Osteocyte (in vitro differentiated cells): ENCODE data around the gene CUL9. TPM values are rescaled to one million over a fixed set of nuclear protein-coding genes. Genes with fewer than 3 reads are reported as not detected.

Experiments
- DNase-seq: peaks from one replicate; pipeline ENCODE4 v3.0.0; 2021; ENCODE audit warnings: mixed read lengths; ENCODE audit not compliant: unreplicated experiment; ENCODE audit errors: extremely low spot score
- H3K27ac Mint-ChIP-seq: one replicate; pipeline ENCODE4 v1.8.0; 2021; ENCODE audit warnings: mild to moderate bottlenecking, mixed read lengths; ENCODE audit not compliant: unreplicated experiment
- H3K27me3 Mint-ChIP-seq: one replicate; pipeline ENCODE4 v1.8.0; 2021; ENCODE audit warnings: mixed read lengths; ENCODE audit not compliant: unreplicated experiment
- H3K36me3 Mint-ChIP-seq: one replicate; pipeline ENCODE4 v1.8.0; 2021; ENCODE audit warnings: mixed read lengths; ENCODE audit not compliant: unreplicated experiment
- H3K4me1 Mint-ChIP-seq: one replicate; pipeline ENCODE4 v1.8.0; 2021; ENCODE audit warnings: mixed read lengths; ENCODE audit not compliant: unreplicated experiment
- H3K4me3 Mint-ChIP-seq: one replicate; pipeline ENCODE4 v1.8.0; 2021; ENCODE audit warnings: mild to moderate bottlenecking, moderate library complexity, mixed read lengths; ENCODE audit not compliant: unreplicated experiment
- H3K9me3 Mint-ChIP-seq: one replicate; pipeline ENCODE4 v1.8.0; 2021; ENCODE audit warnings: mixed read lengths; ENCODE audit not compliant: unreplicated experiment
- total RNA-seq: library from RNA; stranded (reverse); gene quantifications from 2 replicates; pipeline ENCODE4 v1.2.1, GENCODE V29; 2021
- TF ChIP-seq, protein P1 (sequence below): fragments of 200-600 bp; sonication (generic); IDR thresholded peaks from 2 replicates; pipeline ENCODE4 v1.5.0; 2021; ENCODE audit warnings: antibody characterized with exemption, mild to moderate bottlenecking, moderate library complexity

The CUL9 gene
- total RNA-seq, 1 donor from 2014 or later, result 39.5 TPM

DNA sequence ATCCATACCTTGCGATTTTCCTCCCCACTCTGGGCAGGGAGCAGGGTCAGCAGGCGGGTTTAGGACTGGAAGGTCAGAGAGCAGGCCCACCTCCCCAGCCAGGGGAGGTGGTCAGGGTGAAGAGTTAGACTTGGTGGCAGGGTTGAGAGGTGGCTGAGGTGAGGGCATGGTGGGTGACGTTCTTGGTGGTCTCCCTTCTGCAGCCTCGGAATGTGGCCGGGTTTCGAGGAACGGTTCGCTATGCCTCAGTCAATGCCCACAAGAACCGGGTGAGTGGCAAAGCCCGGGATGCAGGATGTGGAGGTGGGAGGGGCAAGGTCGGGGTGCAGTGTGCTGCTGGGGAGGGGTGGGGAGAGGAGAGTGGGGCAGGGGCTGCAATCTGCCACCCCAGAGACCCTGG lies 72.8 kb downstream of the CUL9 start:
- TF ChIP-seq, protein P1, sequence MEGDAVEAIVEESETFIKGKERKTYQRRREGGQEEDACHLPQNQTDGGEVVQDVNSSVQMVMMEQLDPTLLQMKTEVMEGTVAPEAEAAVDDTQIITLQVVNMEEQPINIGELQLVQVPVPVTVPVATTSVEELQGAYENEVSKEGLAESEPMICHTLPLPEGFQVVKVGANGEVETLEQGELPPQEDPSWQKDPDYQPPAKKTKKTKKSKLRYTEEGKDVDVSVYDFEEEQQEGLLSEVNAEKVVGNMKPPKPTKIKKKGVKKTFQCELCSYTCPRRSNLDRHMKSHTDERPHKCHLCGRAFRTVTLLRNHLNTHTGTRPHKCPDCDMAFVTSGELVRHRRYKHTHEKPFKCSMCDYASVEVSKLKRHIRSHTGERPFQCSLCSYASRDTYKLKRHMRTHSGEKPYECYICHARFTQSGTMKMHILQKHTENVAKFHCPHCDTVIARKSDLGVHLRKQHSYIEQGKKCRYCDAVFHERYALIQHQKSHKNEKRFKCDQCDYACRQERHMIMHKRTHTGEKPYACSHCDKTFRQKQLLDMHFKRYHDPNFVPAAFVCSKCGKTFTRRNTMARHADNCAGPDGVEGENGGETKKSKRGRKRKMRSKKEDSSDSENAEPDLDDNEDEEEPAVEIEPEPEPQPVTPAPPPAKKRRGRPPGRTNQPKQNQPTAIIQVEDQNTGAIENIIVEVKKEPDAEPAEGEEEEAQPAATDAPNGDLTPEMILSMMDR, result no peak
- H3K27me3 Mint-ChIP-seq, result peaks cover 21% of the 10 kb centered on the region
- H3K9me3 Mint-ChIP-seq, result no peaks in the 10 kb centered on the region
- H3K36me3 Mint-ChIP-seq, result no peaks in the 10 kb centered on the region
- no peak overlapping the region for H3K27ac Mint-ChIP-seq
- DNase-seq, result no peak
- peaks cover 12% of the 10 kb centered on the region for H3K4me1 Mint-ChIP-seq
- no peak overlapping the region for H3K4me3 Mint-ChIP-seq

DNA sequence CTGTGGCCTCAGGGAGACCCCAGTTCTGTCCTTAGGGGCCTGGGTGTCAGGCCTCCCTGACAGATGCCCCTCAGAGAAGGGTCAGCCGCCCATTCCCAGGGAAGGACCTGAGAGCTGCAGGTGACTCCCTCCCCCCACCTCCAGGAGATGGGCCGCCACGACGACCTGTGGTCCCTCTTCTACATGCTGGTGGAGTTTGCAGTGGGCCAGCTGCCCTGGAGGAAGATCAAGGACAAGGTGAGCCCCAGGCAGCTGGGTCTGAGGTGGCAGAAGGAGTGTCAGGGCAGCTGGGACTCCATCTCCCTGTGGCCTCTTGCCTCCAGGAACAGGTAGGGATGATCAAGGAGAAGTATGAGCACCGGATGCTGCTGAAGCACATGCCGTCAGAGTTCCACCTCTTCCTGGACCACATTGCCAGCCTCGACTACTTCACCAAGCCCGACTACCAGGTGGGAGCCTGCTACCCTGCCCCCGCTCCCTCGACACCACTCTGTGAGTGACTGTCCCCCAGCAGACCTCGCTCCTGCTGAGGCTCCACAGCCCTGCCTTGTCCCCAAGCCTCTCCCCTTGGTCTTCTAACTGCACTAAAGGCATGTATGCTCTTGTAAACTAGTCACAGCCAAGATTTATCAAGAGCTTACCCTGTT lies 73.5 kb downstream of the CUL9 start:
- Mint-ChIP-seq H3K36me3 (no peaks in the 10 kb centered on the region), H3K4me3 (no peak overlapping the region)

DNA sequence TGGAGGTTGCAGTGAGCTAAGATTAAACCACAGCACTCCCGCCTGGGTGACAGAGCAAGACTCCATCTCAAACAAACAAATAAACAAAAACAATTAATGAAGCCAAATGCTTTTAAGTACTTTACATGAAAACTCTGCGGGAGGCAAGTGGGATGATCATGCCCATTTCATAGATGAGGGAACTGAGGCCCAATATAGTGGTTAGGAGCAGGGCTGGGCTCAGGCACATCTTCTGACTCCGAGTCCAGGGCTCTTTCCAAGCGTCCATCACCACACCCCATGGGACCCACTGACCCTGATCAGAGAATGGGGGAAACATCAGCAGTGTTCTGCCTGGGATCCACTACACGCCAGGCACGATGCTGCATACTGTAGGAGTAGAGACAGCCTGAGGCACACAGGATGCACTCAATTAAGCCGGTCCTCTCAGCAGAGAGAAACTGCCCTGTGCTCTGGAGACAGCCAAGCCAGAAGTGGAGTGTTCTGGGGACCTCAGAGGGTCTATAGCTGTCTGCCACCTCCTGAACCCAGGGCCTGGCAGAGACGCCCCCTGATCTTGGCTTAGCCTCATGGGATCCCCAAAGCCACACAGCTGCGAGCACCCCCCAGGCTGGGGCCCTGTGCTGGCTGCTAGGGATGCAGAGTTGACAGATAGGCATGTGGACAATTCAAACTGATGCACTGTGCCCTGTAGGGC lies 74.8 kb downstream of the CUL9 start:
- Mint-ChIP-seq H3K27ac (no peak overlapping the region), H3K36me3 (no peaks in the 10 kb centered on the region), H3K9me3 (no peaks in the 10 kb centered on the region), H3K4me3 (no peak overlapping the region), H3K4me1 (peaks cover 4% of the 10 kb centered on the region), H3K27me3 (peaks cover 9% of the 10 kb centered on the region)
- no peak for DNase-seq
- TF ChIP-seq, protein P1, result no peak

More for the DNA sequence above, 73.5 kb downstream of the CUL9 start:
- H3K27ac Mint-ChIP-seq, result no peak overlapping the region
- peaks cover 14% of the 10 kb centered on the region for H3K4me1 Mint-ChIP-seq
- no peaks in the 10 kb centered on the region for H3K9me3 Mint-ChIP-seq
- no peak for DNase-seq
- TF ChIP-seq, protein P1, result no peak
- H3K27me3 Mint-ChIP-seq, result peaks cover 21% of the 10 kb centered on the region

DNA sequence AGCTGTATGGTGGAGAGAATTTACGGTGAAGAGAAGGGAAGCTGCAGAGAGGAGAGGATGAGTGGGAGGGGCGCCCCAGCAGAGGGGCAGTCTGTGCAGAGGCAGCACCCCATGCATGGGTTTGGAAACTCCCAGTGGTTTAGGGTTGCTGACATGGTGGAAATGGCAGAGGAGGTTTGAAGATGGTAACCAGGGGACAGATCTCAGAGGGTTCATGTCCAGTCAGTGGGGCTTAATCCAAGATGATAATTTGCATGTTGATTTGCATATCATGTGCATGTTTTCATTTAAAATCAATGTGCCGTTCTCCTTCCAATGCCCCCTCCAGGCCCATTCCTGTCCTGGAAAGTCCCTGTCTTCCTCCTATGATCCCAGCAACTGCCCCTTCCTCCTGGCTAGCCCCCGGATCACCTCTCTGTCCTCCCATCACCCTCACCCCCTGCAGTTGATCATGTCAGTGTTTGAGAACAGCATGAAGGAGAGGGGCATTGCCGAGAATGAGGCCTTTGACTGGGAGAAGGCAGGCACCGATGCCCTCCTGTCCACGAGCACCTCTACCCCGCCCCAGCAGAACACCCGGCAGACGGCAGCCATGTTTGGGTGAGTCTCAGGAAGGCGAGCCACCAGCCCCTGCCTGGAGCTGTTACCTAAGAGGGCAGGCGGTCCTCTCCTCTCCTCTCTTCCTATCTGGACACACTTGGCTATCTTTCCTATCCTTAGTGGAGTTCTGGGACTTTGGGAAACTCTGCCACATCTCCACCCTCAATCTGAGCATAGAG lies 75.6 kb downstream of the CUL9 start:
- TF ChIP-seq, protein P1, result no peak
- H3K36me3 Mint-ChIP-seq, result no peaks in the 10 kb centered on the region
- no peak for DNase-seq
- H3K4me1 Mint-ChIP-seq, result peaks cover 9% of the 10 kb centered on the region
- no peaks in the 10 kb centered on the region for H3K9me3 Mint-ChIP-seq
- peaks cover 8% of the 10 kb centered on the region for H3K27me3 Mint-ChIP-seq
- no peak overlapping the region for H3K27ac Mint-ChIP-seq
- no peak overlapping the region for H3K4me3 Mint-ChIP-seq

DNA sequence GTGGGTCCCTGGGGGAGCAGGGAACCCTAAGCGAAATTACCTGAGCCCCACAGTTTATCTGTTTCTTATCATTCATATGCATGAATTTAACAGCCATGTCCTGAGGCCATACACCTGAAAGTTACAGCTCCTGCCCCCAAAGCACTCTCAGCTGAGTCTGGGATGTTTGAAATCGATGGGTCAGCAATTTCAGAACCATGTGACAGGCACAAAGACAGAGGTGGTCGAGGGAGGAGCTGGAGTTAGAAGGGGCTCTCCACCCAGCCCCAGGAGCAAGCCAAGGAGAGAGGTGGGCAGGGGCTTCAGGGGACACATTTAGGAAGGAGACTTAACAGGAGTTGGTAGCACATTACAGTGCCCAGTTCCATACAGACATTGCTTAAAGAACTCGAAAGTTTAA lies 76.2 kb downstream of the CUL9 start:
- no peak for DNase-seq
- TF ChIP-seq, protein P1, result no peak
- no peaks in the 10 kb centered on the region for H3K36me3 Mint-ChIP-seq
- peaks cover 8% of the 10 kb centered on the region for H3K27me3 Mint-ChIP-seq
- H3K27ac Mint-ChIP-seq, result no peak overlapping the region
- H3K4me3 Mint-ChIP-seq, result no peak overlapping the region
- peaks cover 9% of the 10 kb centered on the region for H3K4me1 Mint-ChIP-seq
- H3K9me3 Mint-ChIP-seq, result no peaks in the 10 kb centered on the region
